Stimulated activated CD4-positive, alpha-beta T cell treated with anti-CD3 and anti-CD28 coated beads, Interleukin-2, amount 100 ng/mL, for 4 hours (primary cell): ENCODE results near the gene ANKRD65.
"Not testable (repeated sequence)": the region's sequence is repeated elsewhere in the genome, so short reads cannot be mapped to it uniquely, and the experiment has no call there.

Experiments used
- DNase-seq: peaks from one replicate; pipeline ENCODE4 v3.0.0-alpha.2; 2020; ENCODE audit warnings: low read depth

The ANKRD65 gene

GRCh38 chr1:1430114-1430982 lies 9.3 kb upstream of the ANKRD65 start:
- no peak for DNase-seq

DNA sequence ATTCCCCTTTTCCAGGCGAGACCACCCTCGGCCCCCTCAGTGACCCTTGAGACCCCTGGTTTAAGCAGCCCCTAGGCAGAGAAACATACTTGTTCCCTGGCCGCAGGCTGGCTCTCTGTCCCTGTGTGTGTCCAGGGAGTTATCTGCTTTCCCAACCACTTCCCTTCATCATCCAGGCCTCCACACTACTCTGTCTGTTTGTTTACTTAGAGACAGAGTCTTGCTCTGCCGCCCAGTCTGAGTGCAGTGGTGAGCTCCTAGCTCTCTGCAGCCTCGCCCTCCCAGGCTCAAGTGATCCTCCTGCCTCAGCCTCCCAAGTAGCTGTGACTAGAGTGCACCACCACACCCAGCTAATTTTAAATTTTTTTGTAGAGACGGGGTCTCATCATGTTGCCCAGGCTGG lies 8.6 kb upstream of the ANKRD65 start:
- no peak for DNase-seq

DNA sequence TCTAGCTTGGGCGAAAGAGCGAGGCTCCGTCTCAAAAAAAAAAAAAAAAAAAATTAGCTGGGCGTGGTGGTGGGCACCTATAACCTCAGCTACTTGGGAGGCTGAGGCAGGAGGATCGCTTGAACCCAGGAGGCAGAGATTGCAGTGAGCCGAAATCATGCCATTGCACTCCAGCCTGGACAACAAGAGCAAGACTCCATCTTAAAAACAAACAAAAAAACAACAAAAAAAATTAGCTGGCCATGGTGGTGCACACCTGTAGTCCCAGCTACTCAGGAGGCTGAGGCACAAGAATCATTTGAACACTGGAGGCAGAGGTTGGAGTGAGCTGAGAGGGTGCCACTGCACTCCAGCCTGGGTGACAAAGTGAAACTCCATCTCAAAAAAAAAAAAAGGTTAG lies 7.9 kb upstream of the ANKRD65 start:
- not testable (repeated sequence) for DNase-seq

DNA sequence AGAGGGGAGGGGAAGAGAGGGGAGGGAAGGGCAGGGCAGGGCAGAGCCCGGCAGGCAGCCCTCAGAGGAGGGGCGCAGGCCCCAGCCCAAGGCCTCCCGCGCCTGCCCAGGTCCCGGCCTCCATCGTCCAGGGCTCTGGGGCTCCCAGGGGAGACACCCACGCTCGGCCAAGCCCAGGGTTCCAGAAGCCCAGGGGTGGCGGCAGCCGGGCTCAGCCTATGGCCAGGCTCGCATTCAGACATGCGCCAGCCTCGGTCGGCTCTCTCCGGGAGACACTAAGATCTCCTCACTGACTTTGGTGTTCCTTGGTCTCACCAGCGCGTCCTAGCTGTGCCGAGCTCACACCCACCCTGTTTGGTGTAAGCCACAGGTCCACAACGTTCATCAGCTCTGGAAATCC lies 7.1 kb upstream of the ANKRD65 start:
- DNase-seq: no peak

GRCh38 chr1:1427820-1428148 lies 6.7 kb upstream of the ANKRD65 start:
- DNase-seq: no peak

DNA sequence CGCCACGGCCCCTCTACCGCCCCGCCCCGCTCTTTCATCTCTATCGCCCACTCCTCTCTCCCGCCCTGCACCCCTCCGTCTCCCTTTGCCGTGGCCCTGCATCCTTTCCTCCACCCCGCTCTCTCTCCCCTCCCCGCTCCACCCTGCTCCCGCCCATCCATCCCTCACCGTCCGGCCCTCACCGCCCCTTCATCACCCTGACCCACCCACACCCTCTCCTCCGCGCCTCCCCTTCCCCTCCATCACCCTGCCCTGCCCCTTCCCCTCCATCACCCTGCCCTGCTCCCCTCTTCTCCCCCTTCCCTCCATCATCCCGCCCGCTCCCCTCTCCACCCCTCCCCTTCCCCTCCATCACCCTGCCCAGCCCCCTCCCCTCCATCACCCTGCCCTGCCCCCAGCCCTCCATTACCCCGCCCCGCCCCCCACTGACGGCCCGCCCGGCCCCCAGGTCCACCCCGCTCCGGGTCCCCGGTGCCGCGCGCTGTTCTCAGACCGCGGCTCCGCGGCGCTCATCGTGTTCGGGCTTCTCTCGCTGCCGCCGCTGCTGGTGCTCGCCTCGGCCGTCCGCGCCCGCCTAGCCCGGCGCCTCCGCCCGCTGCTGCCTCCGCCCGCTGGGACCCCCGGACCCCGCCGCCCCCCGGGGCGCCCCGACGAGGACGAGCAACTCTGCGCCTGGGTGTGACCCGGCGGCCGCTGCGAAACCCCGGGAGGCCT lies 6.2 kb upstream of the ANKRD65 start:
- DNase-seq: no peak

DNA sequence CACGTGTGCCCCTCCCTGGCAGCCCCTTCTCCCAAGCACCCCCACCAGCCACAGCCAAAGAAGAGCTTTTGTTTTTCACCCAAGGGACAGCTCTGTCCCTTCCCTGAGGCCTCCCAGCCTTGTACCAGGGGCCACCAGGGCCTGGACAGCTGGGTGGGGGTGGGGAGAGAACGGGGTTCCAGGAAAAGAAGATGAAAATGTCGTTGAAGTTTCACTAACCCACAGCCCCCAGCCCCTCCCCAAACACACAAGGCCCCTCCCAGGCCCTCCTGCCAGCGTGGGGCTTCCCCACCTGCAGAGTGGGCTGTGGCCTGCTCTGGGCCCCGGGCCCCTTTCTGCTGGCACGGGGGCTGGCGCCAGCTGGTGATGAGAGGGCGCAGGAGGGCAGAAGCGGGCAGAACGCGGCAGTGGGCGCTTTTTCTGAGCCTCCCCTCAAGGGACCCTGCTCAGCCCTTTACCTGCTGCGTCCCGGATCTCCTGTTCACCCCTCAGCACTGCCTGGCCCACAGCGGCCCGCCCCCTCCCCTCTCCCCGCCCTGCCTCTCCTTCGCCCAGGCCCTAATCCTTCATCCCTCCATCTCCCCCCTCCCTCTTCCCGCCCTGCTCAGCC lies 5.5 kb upstream of the ANKRD65 start:
- DNase-seq: no peak

- no peak for DNase-seq
These were observed 4.8 kb upstream of the ANKRD65 start for GRCh38 chr1:1425753-1426495.

GRCh38 chr1:1425426-1425752 lies 4.3 kb upstream of the ANKRD65 start:
- DNase-seq: no peak

GRCh38 chr1:1424707-1425106 lies 3.6 kb upstream of the ANKRD65 start:
- no peak for DNase-seq

DNA sequence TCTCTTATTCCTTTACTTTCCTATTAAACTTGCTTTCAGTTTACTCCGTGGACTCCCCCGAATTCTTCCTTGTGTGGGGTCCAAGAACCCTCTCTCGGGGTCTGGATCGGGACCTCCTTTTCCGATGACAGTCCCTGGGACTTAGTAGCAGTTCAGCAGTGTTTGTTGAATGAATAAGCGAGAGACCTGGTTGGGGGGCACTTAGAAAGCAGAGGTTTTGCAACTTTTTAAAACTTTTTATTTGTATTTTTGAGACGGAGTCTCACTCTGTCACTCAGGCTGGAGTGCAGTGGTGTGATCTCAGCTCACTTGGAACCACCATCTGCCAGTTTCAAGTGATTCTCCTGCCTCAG lies 2.1 kb upstream of the ANKRD65 start:
- DNase-seq: no peak

DNA sequence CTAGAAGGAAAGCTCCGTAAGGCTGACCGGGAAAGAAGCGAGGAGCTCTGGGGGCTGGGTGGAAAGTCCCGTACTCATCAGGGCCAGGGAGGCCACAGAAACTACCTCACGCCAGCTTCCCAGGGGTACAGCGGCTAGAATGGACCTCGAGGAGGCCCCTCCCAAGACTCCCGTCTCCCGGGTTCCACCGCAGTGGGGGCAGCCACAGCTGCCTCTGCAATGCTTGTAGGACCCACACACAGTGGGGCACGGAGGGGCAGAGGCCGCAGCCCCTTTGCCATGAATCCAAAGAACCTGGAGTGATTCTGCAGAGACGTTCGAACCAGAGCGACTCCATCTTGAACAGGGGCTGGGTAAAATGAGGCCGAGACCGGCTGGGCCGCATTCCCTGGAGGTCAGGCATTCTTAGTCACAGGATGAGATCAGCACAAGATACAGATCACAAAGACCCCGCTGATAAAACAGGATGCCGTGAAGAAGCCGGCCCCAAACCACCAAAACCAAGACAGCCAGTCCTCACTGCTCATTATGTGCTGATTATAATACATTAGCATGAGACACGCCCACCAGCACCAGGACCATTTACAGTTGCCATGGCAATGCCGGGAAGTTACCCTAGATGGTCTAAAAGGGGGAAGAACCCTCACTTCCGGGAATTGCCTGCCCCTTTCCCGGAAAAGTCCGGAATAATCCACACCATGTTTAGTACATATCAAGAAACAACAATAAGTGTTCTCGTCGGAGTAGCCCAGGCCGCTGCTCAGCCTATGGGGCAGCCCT lies 1.6 kb upstream of the ANKRD65 start:
- no peak for DNase-seq

DNA sequence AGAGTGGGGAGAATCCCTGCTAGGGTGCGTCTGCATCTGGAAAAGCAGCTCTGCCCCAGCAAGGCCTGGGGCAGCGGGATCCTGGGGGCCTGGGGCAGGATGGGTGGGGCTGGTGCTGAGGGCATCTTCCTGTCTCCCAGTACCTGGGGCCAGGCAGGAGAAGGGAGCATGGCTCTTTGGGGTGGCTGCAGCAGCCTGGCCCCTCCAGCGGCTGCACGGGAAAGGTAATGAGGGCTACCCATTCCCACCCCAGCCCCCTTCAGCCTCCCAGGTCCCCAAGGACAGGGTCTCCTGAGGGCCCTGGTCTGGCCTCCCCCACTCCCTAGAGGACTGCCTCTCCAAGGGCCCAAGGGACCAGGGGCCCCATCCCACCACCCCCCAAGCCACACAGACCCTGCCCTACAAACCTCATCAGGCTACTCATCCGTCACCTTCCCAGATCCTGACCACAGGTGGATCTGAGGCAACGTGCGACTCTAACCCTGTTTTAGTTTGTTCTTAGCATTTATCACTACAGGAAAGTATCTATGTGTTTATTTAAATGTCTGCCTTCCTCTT lies 910 bp upstream of the ANKRD65 start:
- no peak for DNase-seq

DNA sequence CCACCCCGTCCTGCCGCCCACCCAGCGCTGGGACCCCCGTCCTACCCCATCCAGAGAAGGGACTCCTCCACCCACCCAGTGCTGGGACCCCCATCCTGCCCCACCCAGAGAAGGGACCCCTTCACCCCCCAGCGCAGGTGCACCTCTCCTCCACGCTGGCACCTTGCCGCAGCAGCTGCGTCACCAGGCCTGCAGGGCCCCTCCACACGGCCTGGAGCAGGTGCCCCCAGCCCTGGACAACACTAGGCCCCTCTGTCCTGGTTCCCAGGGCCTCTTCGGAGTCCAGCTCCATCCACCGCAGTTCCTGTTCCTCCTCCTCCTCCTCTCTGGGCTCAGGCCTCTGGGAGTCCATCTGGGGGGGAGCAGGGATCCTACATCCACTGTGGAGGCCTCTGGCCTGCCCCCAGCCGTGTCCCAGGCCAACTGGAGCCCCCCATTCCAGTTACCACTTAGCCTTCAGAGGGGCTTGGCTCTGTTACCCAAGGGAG lies 378 bp downstream of the ANKRD65 start:
- no peak for DNase-seq

DNA sequence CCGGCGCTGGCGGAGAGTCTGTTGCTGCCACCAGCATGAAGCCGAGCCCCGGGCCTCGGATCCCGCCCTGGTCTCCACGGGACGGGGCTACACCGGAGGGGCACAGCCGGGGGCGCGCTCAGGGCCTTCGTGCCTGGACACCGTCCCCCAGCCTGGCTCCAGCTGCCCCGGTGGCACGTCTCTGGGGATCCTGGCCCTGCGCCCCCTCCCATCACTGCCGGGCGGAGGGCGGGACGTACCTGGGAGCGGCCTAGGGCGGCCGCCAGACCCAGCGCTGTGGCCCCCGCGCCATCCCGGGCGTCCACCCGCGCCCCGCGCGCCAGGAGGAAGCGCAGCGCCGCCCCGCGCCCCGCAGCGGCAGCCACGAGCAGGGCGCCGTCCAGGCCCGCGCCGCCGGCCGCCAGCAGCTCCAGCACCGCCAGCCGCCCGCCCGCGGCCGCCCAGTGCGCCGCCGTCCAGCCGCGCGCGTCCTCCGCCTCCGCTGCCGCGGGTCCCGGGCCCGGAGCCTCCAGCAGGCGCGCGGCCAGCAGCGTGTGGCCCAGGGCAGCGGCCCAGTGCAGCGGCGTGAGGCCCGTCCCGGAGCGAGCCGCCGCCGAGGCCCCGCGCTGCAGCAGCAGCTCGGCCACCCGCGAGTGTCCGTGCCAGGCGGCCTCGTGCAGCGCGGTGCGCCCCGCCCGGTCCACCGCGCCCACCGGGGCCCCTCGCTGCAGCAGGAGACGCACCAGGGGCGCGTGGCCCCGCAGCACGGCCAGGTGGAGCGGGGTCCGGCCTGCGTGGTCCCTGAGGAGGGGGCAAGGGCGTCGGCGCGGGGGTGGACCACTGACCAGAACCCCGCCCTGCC lies 1.0 kb downstream of the ANKRD65 start:
- no peak for DNase-seq

- DNase-seq: no peak
These were observed 1.7 kb downstream of the ANKRD65 start for GRCh38 chr1:1419363-1419812.

DNA sequence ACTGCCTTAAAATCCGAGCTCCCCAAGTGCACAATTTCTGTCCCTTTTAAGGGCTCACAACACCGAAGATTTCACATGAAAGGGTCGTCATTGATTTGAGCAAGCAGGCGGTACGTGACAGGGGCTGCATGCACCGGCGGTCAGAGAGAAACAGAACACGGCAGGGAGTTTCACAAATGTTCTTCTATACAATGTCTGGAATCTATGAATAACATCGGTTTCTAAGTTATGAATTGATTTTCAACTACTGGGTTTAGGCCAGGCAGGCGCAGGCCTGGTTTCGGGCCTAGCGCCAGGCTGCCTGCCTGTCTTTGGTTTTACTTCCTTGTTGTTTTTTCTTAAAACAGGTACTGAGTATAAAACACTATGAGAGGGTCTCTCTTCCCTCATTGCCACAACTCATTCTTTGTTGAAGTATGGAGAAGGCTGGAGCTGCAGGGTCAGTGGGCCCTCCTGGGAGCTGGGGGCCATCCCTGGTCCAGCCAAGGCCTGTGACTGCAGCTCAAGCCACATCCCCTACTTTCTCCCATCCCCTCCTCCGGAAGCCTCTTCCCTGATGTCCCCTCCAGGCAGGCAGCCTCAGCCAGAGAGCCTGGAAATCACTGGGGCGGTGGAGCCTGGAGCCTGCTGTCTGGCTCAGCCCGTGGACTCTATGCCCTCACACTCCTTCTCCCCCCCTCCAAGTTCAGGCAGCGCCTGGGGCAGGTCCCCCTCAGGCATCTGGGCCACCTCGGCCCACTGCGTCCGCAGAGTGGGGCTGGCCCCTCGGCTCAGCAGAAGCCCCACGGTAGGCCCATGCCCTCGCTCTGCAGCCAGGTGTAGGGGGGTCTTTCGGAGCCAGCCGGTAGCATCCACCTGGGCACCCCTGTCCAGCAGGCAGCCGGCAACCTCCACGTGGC lies 2.4 kb downstream of the ANKRD65 start:
- DNase-seq: no peak

DNA sequence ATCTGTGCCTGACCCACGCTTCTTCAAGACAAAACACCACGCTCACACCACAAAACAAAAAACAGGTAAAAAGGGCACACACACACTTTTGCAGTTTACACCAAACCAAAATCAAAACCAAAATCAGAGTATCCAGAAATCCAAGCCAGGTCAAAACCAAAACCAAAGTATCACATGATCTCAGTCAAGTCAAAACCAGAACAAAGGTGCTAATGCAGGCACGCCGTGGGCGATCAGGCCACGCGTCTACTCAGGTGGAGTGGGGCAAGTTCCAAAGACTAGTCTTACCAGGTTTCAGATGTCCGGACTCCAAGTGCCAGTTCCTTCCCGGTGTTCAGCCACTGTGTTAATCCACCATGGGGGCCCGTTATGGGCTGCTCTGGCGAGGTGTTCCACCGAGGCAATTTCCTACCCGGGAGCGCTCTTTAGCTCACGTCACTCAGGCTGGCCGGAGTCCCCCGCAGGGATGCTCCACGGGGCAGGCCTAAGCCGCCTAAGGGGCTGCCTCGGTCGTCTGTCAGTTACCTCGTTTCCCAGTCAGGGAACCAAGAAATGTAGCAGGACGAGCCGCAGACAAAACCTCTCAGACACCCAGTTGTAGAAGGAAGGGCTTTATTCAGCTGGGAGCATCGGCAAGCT lies 3.1 kb downstream of the ANKRD65 start:
- DNase-seq: not testable (repeated sequence)

- not testable (repeated sequence) for DNase-seq
These were observed 3.7 kb downstream of the ANKRD65 start for GRCh38 chr1:1417396-1417795.
